Kidney (tissue), 14 donors: Measurements from ENCODE around the gene PARP15. TPM values are rescaled to one million over a fixed set of nuclear protein-coding genes. Genes with fewer than 3 reads are reported as not detected.

Experiments used
- DNase-seq, 5 donors: peaks; one replicate each; pipeline ENCODE4 v3.0.0-alpha.2; 2013 to 2020
- FAIRE-seq: peaks from 2 replicates; lab custom pipeline; 2012; peaks lifted over from hg19 to GRCh38; lab: Jason Lieb, UNC
- H3K27ac ChIP-seq, 2 donors: one replicate each; pipeline ENCODE4 v1.7.0; 2013; ENCODE audit warnings: low read depth in 2 of 2, low read length in 2 of 2, inconsistent platforms in 1 of 2
- H3K27me3 ChIP-seq: one replicate; pipeline ENCODE4 v1.7.1; 2013; ENCODE audit warnings: low read length, inconsistent platforms; ENCODE audit not compliant: control insufficient read depth, insufficient read depth
- H3K36me3 ChIP-seq, 3 donors: one replicate each; pipeline versions ENCODE4 v1.7.0 to v1.7.1; 2013; ENCODE audit warnings: low read length in 3 of 3, control low read depth in 1 of 3, inconsistent platforms in 1 of 3; ENCODE audit not compliant: insufficient read depth in 3 of 3, control insufficient read depth in 2 of 3
- H3K4me1 ChIP-seq, 3 donors: one replicate each; pipeline versions ENCODE4 v1.7.0 to v1.7.1; 2013; ENCODE audit warnings: low read length in 3 of 3, inconsistent platforms in 1 of 3, low read depth in 1 of 3; ENCODE audit not compliant: control insufficient read depth in 2 of 3, insufficient read depth in 2 of 3
- H3K4me3 ChIP-seq, 3 donors: one replicate each; pipeline versions ENCODE4 v1.7.0 to v1.8.1; 2013; ENCODE audit warnings: low read length in 3 of 3, control low read depth in 1 of 3, inconsistent platforms in 1 of 3
- H3K9ac ChIP-seq, 3 donors: one replicate each; pipeline versions ENCODE4 v1.7.0 to v1.7.1; 2013; ENCODE audit warnings: low read length in 3 of 3, control low read depth in 1 of 3, inconsistent platforms in 1 of 3
- H3K9me3 ChIP-seq, 3 donors: one replicate each; pipeline versions ENCODE4 v1.7.0 to v1.7.1; 2013; ENCODE audit warnings: low read length in 3 of 3, control low read depth in 1 of 3, inconsistent platforms in 1 of 3; ENCODE audit not compliant: control insufficient read depth in 2 of 3, insufficient read depth in 1 of 3
- CTCF ChIP-seq: IDR thresholded peaks from 3 replicates; pipeline ENCODE4 v1.5.1; 2012; ENCODE audit warnings: mild to moderate bottlenecking, moderate library complexity, borderline replicate concordance; ENCODE audit not compliant: insufficient read depth; ENCODE audit errors: extremely low read depth
- intact Hi-C: fragments of 100-400 bp; cut with DNase I; formaldehyde crosslinking; loops from one replicate; pipeline ENCODE4 v1.11.1; 2022
- polyA plus RNA-seq: library from polyadenylated mRNA; stranded (reverse); fragments of 350-450 nt; fragmentation: Illumina TruSeq; extraction: RNeasy Lipid Tissue Mini Kit (QIAGEN cat#74804); gene quantifications from one replicate; pipeline ENCODE4 v1.2.3, GENCODE V29; 2014; ENCODE audit warnings: low read depth, low replicate concordance; ENCODE audit not compliant: insufficient read depth
- total RNA-seq: library from RNA; stranded (reverse); fragmentation: NEBNext Ultra II Directional; extraction: Animal tissue kit (Norgen Biotek cat#: 25700); gene quantifications from one replicate; pipeline ENCODE4 v1.2.1, GENCODE V29; 2021
- donor health status: control.
- donor health status: control.
- donor health status: control.
- donor health status: control.
- donor health status: control.
- donor health status: DM: yes; HTN: yes; CAD: no.
- donor health status: Normal renal cell carcinoma (clear cell type).

Gene PARP15
- total and polyA plus RNA-seq, 2 donors from 2014 or later = 4.9 TPM; not detected in 1

- intact Hi-C loops = no loop called here
- TF ChIP-seq CTCF = no peak
Measured at GRCh38 chr3:122660297-122660974, 83.0 kb downstream of the PARP15 start.

GRCh38 chr3:122661633-122662032 is 84.2 kb downstream of the PARP15 start:
- Histone ChIP-seq H3K9ac (no peak overlapping the region), H3K27ac (no peak overlapping the region), H3K4me3 (no peak overlapping the region), H3K9me3 (no peaks in the 10 kb centered on the region), H3K36me3 (no peaks in the 10 kb centered on the region), H3K4me1 (no peaks in the 10 kb centered on the region), H3K27me3 (no peaks in the 10 kb centered on the region)
- no peak for TF ChIP-seq CTCF
- FAIRE-seq = no peak
- intact Hi-C loops = no loop called here
- no peak for DNase-seq

More at GRCh38 chr3:122660297-122660974, 83.0 kb downstream of the PARP15 start:
- H3K27me3 ChIP-seq = no peaks in the 10 kb centered on the region
- H3K9me3 ChIP-seq = no peaks in the 10 kb centered on the region
- H3K4me3 ChIP-seq = no peak overlapping the region
- DNase-seq (no peak), FAIRE-seq (no peak)
- H3K27ac ChIP-seq = no peak overlapping the region
- no peaks in the 10 kb centered on the region for H3K4me1 ChIP-seq
- H3K9ac ChIP-seq = no peak overlapping the region
- no peaks in the 10 kb centered on the region for H3K36me3 ChIP-seq

- FAIRE-seq (no peak), DNase-seq (no peak)
- intact Hi-C loops = no loop called here
- H3K36me3 ChIP-seq = no peaks in the 10 kb centered on the region
- no peaks in the 10 kb centered on the region for H3K9me3 ChIP-seq
- H3K27me3 ChIP-seq = no peaks in the 10 kb centered on the region
- H3K4me3 ChIP-seq = no peak overlapping the region
- no peak overlapping the region for H3K27ac ChIP-seq
- no peak overlapping the region for H3K9ac ChIP-seq
- no peak for TF ChIP-seq CTCF
- no peaks in the 10 kb centered on the region for H3K4me1 ChIP-seq
Measured at GRCh38 chr3:122662505-122662904, 85.1 kb downstream of the PARP15 start.
